Mesenchymal stem cell (in vitro differentiated cells and primary cell): ENCODE measurements around the gene TNFRSF14.

Source experiments
- DNase-seq: peaks from one replicate; pipeline ENCODE4 v3.0.0-alpha.2; 2013
- H2AFZ ChIP-seq: one replicate; pipeline ENCODE4 v1.6.1; 2013; ENCODE audit warnings: low read depth, mild to moderate bottlenecking, control low read depth, inconsistent platforms, low read length, moderate library complexity
- H2AK5ac ChIP-seq: 2 replicates; pipeline ENCODE4 v1.6.1; 2013; ENCODE audit warnings: low read length, moderate library complexity, mild to moderate bottlenecking, inconsistent platforms; ENCODE audit not compliant: severe bottlenecking
- H2BK120ac ChIP-seq: one replicate; pipeline ENCODE4 v1.6.1; 2013; ENCODE audit warnings: low read depth, mild to moderate bottlenecking, inconsistent platforms, low read length, moderate library complexity
- H2BK12ac ChIP-seq, 2 experiments: one replicate each; pipeline ENCODE4 v1.6.1; 2013; ENCODE audit warnings: inconsistent platforms in 2 of 2, low read length in 2 of 2, mild to moderate bottlenecking in 2 of 2, moderate library complexity in 2 of 2, control low read depth in 1 of 2
- H2BK15ac ChIP-seq: one replicate; pipeline ENCODE4 v1.6.1; 2013; ENCODE audit warnings: mild to moderate bottlenecking, low read depth, inconsistent platforms; ENCODE audit not compliant: poor library complexity, severe bottlenecking
- H2BK5ac ChIP-seq: 2 replicates; pipeline ENCODE4 v1.6.1; 2013; ENCODE audit warnings: low read depth, mild to moderate bottlenecking, low read length, control low read depth, inconsistent platforms; ENCODE audit not compliant: poor library complexity, severe bottlenecking
- H3K14ac ChIP-seq, 2 experiments: one replicate each; pipeline ENCODE4 v1.6.1; 2013; ENCODE audit warnings: inconsistent platforms in 2 of 2, low read length in 2 of 2, control low read depth in 1 of 2, mild to moderate bottlenecking in 1 of 2, moderate library complexity in 1 of 2
- H3K18ac ChIP-seq, 2 experiments: one replicate each; pipeline ENCODE4 v1.6.1; 2013; ENCODE audit warnings: inconsistent platforms in 2 of 2, low read length in 2 of 2, control low read depth in 1 of 2, low read depth in 1 of 2, mild to moderate bottlenecking in 1 of 2
- H3K23ac ChIP-seq, 2 experiments: one replicate each; pipeline ENCODE4 v1.6.1; 2013; ENCODE audit warnings: inconsistent platforms in 2 of 2, low read length in 2 of 2, mild to moderate bottlenecking in 2 of 2, moderate library complexity in 2 of 2, control low read depth in 1 of 2
- H3K27ac ChIP-seq: 2 replicates; pipeline ENCODE4 v1.5.1; 2013; ENCODE audit warnings: mild to moderate bottlenecking, moderate library complexity, low read length, control low read depth, inconsistent platforms; ENCODE audit not compliant: poor library complexity, severe bottlenecking
- H3K27me3 ChIP-seq, 2 experiments: 2 replicates each; pipeline versions ENCODE4 v1.6.1 to v1.7.0; 2013; ENCODE audit warnings: low read length in 2 of 2, mild to moderate bottlenecking in 2 of 2, moderate library complexity in 2 of 2, control low read depth in 1 of 2, inconsistent platforms in 1 of 2; ENCODE audit not compliant: control insufficient read depth in 1 of 2, insufficient read depth in 1 of 2
- H3K36me3 ChIP-seq, 2 experiments: 2 replicates each; pipeline versions ENCODE4 v1.6.1 to v1.7.0; 2013; ENCODE audit warnings: low read length in 2 of 2, control low read depth in 1 of 2, inconsistent platforms in 1 of 2, low read depth in 1 of 2, mild to moderate bottlenecking in 1 of 2; ENCODE audit not compliant: insufficient read depth in 2 of 2, control insufficient read depth in 1 of 2
- H3K4ac ChIP-seq, 2 experiments: one replicate each; pipeline ENCODE4 v1.6.1; 2013; ENCODE audit warnings: inconsistent platforms in 2 of 2, low read length in 2 of 2, mild to moderate bottlenecking in 2 of 2, moderate library complexity in 2 of 2, control low read depth in 1 of 2, low read depth in 1 of 2
- H3K4me1 ChIP-seq: 2 replicates; pipeline ENCODE4 v1.6.1; 2013; ENCODE audit warnings: low read depth, low read length, control low read depth; ENCODE audit not compliant: control insufficient read depth, insufficient read depth
- H3K4me2 ChIP-seq: 2 replicates; pipeline ENCODE4 v1.6.1; 2013; ENCODE audit warnings: low read length, mild to moderate bottlenecking, inconsistent platforms; ENCODE audit not compliant: poor library complexity, severe bottlenecking
- H3K4me3 ChIP-seq, 2 experiments: 2 replicates each; pipeline versions ENCODE4 v1.5.1 to v1.7.0; 2013; ENCODE audit warnings: low read length in 2 of 2, mild to moderate bottlenecking in 2 of 2, control low read depth in 1 of 2, low read depth in 1 of 2; ENCODE audit not compliant: insufficient read depth in 1 of 2
- H3K79me1 ChIP-seq: replicated peaks from 2 replicates; pipeline ENCODE4 v1.6.1; 2013; ENCODE audit warnings: mild to moderate bottlenecking, control low read depth, low read length, inconsistent platforms; ENCODE audit not compliant: poor library complexity, severe bottlenecking
- H3K9ac ChIP-seq: 2 replicates; pipeline ENCODE4 v1.7.0; 2013; ENCODE audit warnings: mild to moderate bottlenecking, low read length, moderate library complexity
- H3K9me3 ChIP-seq: 2 replicates; pipeline ENCODE4 v1.7.0; 2013; ENCODE audit warnings: mild to moderate bottlenecking, low read length; ENCODE audit not compliant: control insufficient read depth
- H4K8ac ChIP-seq: one replicate; pipeline ENCODE4 v1.6.1; 2013; ENCODE audit warnings: inconsistent platforms, mild to moderate bottlenecking, low read length, moderate library complexity
- H4K91ac ChIP-seq: one replicate; pipeline ENCODE4 v1.6.1; 2013; ENCODE audit warnings: mild to moderate bottlenecking, low read length, inconsistent platforms
- WGBS: methylation state at CpG from one replicate; pipeline ENCODE4 v1.1.7; 2013; ENCODE audit warnings: mixed read lengths; 5-methylcytosine and 5-hydroxymethylcytosine counted together

TNFRSF14 gene

DNA sequence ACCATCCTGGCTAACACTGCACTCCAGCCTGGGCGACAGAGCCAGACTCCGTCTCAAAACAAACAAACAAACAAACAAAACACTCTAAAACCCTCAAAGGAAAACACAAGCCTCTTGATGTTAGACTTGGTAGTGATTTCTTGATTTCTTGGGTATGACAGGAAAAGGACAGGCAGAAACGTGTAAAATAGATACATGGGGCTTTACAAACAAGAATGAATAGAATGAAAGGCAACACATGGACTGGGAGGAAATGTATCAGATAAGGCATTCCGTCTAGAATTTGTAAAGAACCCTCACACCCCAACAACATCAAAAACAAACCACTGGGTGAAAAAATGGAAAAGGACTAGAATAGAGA, 22.6 kb downstream of the TNFRSF14 start:
- H4K8ac ChIP-seq, result no peak overlapping the region
- peaks cover 0 to 2% of the 10 kb centered on the region in 2 experiments for H3K27me3 ChIP-seq
- H3K79me1 ChIP-seq, result no peaks in the 10 kb centered on the region
- H3K23ac ChIP-seq, result no peak overlapping the region
- H3K4ac ChIP-seq, result no peak overlapping the region
- no peak overlapping the region for H2BK120ac ChIP-seq
- H3K14ac ChIP-seq, result no peak overlapping the region
- no peak overlapping the region for H2BK15ac ChIP-seq
- no peak overlapping the region for H2BK12ac ChIP-seq
- no peak overlapping the region for H3K18ac ChIP-seq
- no peaks in the 10 kb centered on the region for H3K9me3 ChIP-seq
- no peak overlapping the region for H3K4me2 ChIP-seq
- H3K27ac ChIP-seq, result no peak overlapping the region
- H2AFZ ChIP-seq, result no peak overlapping the region
- no peak overlapping the region for H4K91ac ChIP-seq
- no peaks in the 10 kb centered on the region for H3K36me3 ChIP-seq
- H3K9ac ChIP-seq, result no peak overlapping the region
- H3K4me3 ChIP-seq, result no peak overlapping the region
- WGBS, result 64% methylated on average over 2 of the region's 4 CpGs
- no peak for DNase-seq
- H2BK5ac ChIP-seq, result no peak overlapping the region
- H2AK5ac ChIP-seq, result no peak overlapping the region
- H3K4me1 ChIP-seq, result peaks cover 7% of the 10 kb centered on the region

DNA sequence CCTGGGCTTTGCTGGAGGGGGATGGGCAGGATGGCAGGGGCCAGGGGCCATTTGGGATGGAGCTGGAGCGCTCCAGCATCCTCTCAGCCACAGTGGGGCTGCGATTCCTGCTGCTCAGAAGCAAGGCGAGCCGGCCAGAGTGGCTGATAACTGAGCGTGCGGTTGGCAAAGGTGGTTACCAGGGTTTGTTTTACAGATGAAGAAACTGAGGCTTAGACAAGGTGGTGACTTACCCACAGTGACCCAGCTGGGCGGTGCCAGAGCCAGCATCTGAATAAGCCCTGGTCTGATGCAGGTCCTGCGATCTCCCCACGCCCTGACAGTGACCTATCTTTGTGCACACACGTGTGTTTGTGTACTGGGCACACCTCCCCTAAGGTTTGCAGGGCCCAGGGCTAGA, 24.5 kb downstream of the TNFRSF14 start:
- Histone ChIP-seq H3K14ac (no peak overlapping the region), H3K79me1 (no peaks in the 10 kb centered on the region), H3K4ac (no peak overlapping the region), H4K8ac (no peak overlapping the region), H2BK120ac (no peak overlapping the region), H3K9me3 (no peaks in the 10 kb centered on the region), H2AFZ (no peak overlapping the region), H2BK12ac (no peak overlapping the region), H3K4me3 (peak overlapping the region in 1 of 2 experiments; percentile 1), H3K27ac (no peak overlapping the region), H2BK5ac (no peak overlapping the region), H3K36me3 (no peaks in the 10 kb centered on the region), H2AK5ac (no peak overlapping the region), H3K9ac (no peak overlapping the region), H3K27me3 (peaks cover 0 to 2% of the 10 kb centered on the region in 2 experiments), H3K18ac (no peak overlapping the region), H3K4me1 (peaks cover 13% of the 10 kb centered on the region), H2BK15ac (no peak overlapping the region), H3K4me2 (no peak overlapping the region), H4K91ac (no peak overlapping the region), H3K23ac (no peak overlapping the region)
- no peak for DNase-seq
- WGBS, result 86% methylated on average over 10 of the region's 10 CpGs

DNA sequence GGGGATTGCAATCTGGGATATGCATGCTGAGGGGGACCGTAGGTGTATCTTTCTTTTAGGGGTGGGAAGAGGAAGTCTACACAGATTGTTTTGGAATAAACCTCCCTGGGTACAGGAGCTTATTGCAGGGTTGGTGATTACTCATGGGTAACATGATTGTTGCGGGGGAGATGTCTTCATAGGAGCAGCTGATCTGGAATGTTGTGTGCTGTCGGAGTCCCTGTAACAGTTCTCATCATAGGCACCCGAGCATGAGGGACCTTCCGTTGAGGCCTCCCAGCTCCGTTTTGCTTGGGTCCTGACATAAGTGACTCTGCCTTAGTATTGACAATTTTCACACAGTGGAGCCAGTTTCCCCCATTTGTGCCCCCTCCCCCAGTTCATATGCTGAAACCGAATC, 26.2 kb downstream of the TNFRSF14 start:
- DNase-seq, result no peak
- no peaks in the 10 kb centered on the region for H3K36me3 ChIP-seq
- no peaks in the 10 kb centered on the region for H3K9me3 ChIP-seq
- H3K23ac ChIP-seq, result no peak overlapping the region
- H3K79me1 ChIP-seq, result peaks cover 6% of the 10 kb centered on the region
- no peak overlapping the region for H2BK12ac ChIP-seq
- H2BK15ac ChIP-seq, result no peak overlapping the region
- H3K4me1 ChIP-seq, result peaks cover 16% of the 10 kb centered on the region
- peaks cover 0 to 2% of the 10 kb centered on the region in 2 experiments for H3K27me3 ChIP-seq
- no peak overlapping the region for H4K91ac ChIP-seq
- H2AK5ac ChIP-seq, result no peak overlapping the region
- no peak overlapping the region for H3K9ac ChIP-seq
- no peak overlapping the region for H2AFZ ChIP-seq
- H2BK120ac ChIP-seq, result no peak overlapping the region
- peak overlapping the region; percentile 14 for H4K8ac ChIP-seq
- H3K4me3 ChIP-seq, result no peak overlapping the region
- WGBS, result 85% methylated on average over 7 of the region's 7 CpGs
- no peak overlapping the region for H3K4me2 ChIP-seq
- H2BK5ac ChIP-seq, result no peak overlapping the region
- no peak overlapping the region for H3K14ac ChIP-seq
- no peak overlapping the region for H3K27ac ChIP-seq
- no peak overlapping the region for H3K4ac ChIP-seq
- H3K18ac ChIP-seq, result no peak overlapping the region

DNA sequence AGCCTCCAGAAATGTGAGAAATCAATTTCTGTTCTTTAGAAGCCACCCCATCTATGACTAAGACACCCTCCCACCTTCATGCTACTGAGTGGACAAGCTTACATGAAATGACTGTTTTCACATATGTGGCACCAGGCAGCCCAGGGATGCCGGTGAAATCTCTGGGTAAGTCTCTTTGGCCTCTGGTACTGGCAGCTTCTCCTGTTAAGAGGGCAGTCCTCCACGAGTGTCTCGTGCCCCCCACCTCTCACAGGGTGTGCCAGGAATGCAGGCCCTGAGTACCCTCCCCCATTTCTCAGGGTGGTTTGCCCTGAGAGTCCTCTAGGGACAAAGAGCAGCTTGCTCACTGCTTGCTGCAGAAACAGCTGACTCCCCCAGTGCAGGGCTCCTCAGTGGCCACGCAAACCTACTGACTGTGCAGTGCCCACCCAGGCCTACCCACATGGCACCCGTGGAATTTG, 27.2 kb downstream of the TNFRSF14 start:
- H4K91ac ChIP-seq, result no peak overlapping the region
- H2AFZ ChIP-seq, result no peak overlapping the region
- H2AK5ac ChIP-seq, result no peak overlapping the region
- no peak overlapping the region for H3K27ac ChIP-seq
- no peak overlapping the region for H3K14ac ChIP-seq
- no peak for DNase-seq
- H3K18ac ChIP-seq, result no peak overlapping the region
- no peak overlapping the region for H2BK12ac ChIP-seq
- H3K9ac ChIP-seq, result no peak overlapping the region
- H3K79me1 ChIP-seq, result peaks cover 11% of the 10 kb centered on the region
- no peak overlapping the region for H3K4me2 ChIP-seq
- H3K4me3 ChIP-seq, result no peak overlapping the region
- no peak overlapping the region for H2BK120ac ChIP-seq
- no peak overlapping the region for H4K8ac ChIP-seq
- 76% methylated on average over 5 of the region's 5 CpGs for WGBS
- H2BK15ac ChIP-seq, result no peak overlapping the region
- no peaks in the 10 kb centered on the region for H3K9me3 ChIP-seq
- H3K27me3 ChIP-seq, result peaks cover 0 to 2% of the 10 kb centered on the region in 2 experiments
- no peak overlapping the region for H3K4ac ChIP-seq
- H2BK5ac ChIP-seq, result no peak overlapping the region
- H3K4me1 ChIP-seq, result peaks cover 19% of the 10 kb centered on the region
- peaks cover 0 to 2% of the 10 kb centered on the region in 2 experiments for H3K36me3 ChIP-seq
- no peak overlapping the region for H3K23ac ChIP-seq
